Epithelial cell of prostate (primary cell): Measurements from ENCODE around the gene ZNF333.
"Not testable (repeated sequence)": the region's sequence is repeated elsewhere in the genome, so short reads cannot be mapped to it uniquely, and the experiment has no call there.

Experiments
- DNase-seq: peaks from one replicate; pipeline ENCODE4 v3.0.0-alpha.2; 2011; ENCODE audit warnings: low read depth, low spot score
- H3K27ac ChIP-seq: fragments of 450-650 bp; 2 replicates; pipeline ENCODE4 v1.5.1; 2017; ENCODE audit warnings: mild to moderate bottlenecking

Gene ZNF333

GRCh38 chr19:14765403-14765802 is 75.6 kb downstream of the ZNF333 start:
- DNase-seq, result not testable (repeated sequence)

DNA sequence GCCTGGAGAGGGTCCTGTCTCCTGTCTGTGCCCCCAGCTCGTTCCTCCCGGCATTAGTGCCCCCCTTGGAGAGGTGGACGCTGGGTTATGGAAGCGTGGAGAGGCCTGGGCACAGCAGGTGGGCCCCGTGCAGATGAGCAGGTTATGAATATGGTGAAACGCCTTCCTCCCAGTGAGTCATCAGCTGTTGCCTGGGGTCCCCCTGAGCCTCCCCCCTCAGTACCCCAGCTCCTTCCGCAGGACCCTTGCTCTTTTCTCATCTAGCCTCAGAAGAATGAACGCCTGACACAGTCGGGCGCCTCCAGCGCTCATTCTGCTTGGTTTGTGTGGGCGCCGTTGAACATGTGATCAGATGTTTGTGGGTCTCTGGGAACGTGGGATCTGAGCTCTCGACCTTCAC is 76.0 kb downstream of the ZNF333 start:
- not testable (repeated sequence) for DNase-seq

More at GRCh38 chr19:14765403-14765802, 75.6 kb downstream of the ZNF333 start:
- H3K27ac ChIP-seq, result not testable (repeated sequence)

DNA sequence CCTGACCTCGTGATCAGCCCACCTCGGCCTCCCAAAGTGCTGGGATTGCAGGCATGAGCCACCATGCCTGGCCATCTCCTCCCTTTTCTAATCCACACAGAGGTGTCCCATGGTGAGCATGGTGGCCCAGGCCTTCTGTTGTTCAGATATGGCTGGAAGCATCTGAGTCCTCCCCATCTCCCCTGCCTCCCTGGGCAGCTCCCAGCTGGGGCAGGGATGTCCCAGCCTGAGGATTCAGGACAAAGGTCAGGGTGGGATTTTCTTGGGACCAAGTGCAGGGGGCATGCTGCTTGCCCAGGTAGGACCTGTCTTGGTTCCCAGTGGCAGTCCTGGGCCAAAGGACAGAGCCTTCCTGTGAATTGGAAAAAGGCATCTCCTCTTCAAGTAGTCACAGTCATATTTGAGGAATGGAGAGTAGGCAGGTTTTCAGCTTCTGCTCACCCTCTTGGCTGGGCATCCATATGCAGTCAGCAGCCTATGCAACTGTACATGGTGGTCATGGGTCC is 77.7 kb downstream of the ZNF333 start:
- no peak overlapping the region for H3K27ac ChIP-seq
- DNase-seq, result no peak

More for the DNA sequence above, 76.0 kb downstream of the ZNF333 start:
- H3K27ac ChIP-seq, result not testable (repeated sequence)

- no peak for DNase-seq
- H3K27ac ChIP-seq, result no peak overlapping the region
Measured at GRCh38 chr19:14768001-14768400, 78.2 kb downstream of the ZNF333 start.

- no peak overlapping the region for H3K27ac ChIP-seq
- DNase-seq, result no peak
Measured at GRCh38 chr19:14769201-14769600, 79.4 kb downstream of the ZNF333 start.

DNA sequence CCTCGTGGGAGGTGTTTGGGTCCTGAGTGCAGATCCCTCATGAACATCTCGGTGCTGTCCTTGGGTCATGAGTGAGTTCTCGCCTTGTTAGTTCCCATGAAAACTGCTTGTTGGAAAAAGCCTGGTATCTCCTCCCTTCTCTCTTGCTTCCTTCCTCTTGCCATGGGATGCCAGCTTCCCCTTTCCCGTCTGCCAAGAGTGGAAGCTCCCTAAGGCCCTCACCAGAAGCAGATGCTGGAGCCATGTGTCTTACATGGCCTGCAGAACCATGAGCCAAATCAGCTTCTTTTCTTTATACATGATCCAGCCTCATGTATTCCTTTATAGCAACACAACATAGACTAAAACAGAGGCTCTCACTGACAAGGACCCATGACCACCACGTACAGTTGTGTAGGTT is 80.3 kb downstream of the ZNF333 start:
- no peak for DNase-seq
- H3K27ac ChIP-seq, result no peak overlapping the region

- no peak overlapping the region for H3K27ac ChIP-seq
- no peak for DNase-seq
Measured at GRCh38 chr19:14770944-14771839, 81.3 kb downstream of the ZNF333 start.

- H3K27ac ChIP-seq, result no peak overlapping the region
Measured at GRCh38 chr19:14772467-14772866, 82.6 kb downstream of the ZNF333 start.

DNA sequence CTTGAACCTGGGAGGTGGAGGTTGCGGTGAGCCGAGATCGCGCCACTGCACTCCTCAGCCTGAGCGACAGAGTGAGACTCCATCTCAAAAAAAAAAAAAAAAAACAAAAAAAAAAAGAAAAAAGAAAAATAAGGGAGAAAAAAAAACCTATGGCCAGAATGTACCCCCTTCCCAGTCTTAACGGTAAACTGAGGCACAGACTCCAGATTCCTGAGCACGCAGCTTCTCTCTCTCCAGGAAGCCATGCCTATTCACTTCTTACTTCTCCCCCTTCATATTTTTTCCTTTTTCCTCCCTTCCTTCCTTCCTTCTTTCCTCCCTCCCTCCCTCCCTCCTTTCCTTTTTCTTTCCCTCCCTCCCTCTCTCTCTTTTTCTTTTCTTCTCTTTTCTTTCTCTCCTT is 83.1 kb downstream of the ZNF333 start:
- DNase-seq, result no peak
- H3K27ac ChIP-seq, result no peak overlapping the region

More at GRCh38 chr19:14772467-14772866, 82.6 kb downstream of the ZNF333 start:
- no peak for DNase-seq

- H3K27ac ChIP-seq, DNase-seq: not testable (repeated sequence)
Measured at GRCh38 chr19:14773722-14774121, 83.9 kb downstream of the ZNF333 start.

- DNase-seq, result no peak
- no peak overlapping the region for H3K27ac ChIP-seq
Measured at GRCh38 chr19:14774373-14774772, 84.5 kb downstream of the ZNF333 start.

DNA sequence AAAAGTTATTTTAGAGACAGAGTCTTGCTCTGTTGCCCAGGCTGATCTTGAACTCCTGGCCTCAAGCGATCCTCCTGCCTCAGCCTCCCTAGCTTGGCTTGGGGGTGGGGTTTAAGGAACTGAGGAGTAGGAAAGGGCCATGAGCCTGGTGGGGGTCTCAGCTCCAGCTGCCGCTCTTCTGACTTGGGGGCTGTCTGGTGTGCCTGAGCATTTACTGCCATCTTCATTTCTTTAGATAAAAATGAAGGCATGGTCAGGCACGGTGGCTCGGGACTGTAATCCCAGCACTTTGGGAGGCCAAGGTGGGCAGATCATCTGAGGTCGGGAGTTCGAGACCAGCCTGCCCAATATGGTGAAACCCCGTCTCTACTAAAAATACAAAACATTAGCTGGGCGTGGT is 85.5 kb downstream of the ZNF333 start:
- not testable (repeated sequence) for H3K27ac ChIP-seq

DNA sequence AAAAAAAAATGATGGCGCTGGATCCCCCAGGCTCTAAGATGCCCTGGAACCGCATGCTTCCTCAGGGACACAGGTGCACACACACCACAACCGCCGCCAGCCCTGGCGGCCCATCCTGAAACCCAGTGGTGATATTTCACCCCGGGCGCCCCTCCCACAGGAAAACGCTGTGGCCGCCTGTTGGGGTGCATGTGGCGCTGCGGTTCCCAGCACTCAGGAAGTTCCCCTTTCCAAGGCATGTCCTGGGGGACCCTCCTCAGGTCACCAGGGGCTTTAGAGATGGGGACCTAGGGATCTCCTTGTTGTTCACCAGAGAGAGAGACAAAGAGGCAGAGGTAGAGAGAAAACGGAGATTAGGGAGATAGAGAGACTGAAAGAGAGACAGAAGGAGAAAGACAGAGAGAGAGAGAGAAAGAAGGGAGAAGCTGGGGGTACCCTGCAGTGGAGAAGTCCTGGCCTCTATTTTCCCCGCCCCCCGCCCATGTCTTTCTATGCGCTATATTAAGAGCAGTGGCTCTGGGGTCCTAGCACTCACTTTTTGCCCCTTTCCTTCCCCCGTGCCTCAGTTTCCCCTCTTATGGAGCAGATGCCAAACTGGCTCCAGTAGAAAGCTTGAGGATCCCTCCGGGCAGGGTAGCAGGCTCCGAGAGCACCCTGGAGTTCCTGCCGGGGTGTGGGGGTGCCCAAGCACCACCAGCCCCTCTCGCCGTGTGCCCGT is 86.2 kb downstream of the ZNF333 start:
- H3K27ac ChIP-seq, result no peak overlapping the region
- DNase-seq, result no peak

More for the DNA sequence above, 85.5 kb downstream of the ZNF333 start:
- DNase-seq, result not testable (repeated sequence)

DNA sequence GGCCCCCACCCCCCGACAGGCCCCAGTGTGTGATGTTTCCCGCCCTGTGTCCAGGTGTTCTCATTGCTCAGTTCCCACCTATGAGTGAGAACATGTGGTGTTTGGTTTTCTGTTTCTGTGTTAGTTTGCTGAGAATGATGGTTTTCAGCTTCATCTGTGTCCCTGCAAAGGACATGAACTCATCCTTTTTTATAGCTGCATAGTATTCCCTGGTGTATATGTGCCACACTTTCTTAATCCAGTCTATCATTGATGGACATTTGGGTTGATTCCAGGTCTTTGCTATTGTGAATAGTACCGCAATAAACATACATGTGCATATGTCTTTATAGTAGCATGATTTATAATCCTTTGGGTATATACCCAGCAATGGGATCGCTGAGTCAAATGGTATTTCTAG is 87.8 kb downstream of the ZNF333 start:
- not testable (repeated sequence) for H3K27ac ChIP-seq, DNase-seq

DNA sequence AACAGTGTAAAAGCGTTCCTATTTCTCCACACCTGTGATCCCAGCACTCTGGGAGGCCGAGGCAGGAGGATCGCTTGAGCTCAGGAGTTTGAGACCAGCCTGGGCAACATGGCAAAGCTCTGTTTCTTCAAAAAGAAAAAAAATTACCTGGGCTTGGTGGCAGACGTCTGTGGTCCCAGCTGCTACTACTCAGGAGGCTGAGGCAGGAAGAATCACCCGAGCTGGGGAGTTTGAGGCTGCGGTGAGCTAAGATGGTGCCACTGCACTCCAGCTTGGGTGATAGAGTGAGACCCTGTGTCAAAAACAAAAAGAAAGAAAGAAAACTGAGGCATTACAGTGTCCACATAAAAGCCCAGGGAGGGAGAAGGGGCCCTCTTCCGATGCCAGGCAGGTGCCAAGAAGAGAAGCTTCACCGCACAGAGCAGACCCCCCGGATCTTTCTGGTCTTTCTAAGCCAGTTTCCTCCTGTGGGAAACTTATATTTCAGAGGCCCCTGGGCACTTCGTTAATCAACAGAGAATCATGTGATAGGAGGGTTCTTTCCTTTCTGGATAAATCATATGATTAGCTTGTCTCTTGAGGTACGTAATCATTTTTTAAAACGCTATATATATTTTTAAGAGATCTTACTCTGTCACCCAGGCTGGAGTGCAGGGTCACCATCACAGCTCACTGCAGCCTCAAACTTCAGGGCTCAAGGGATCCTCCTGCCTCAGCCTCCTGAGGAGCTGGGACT is 88.4 kb downstream of the ZNF333 start, which contains the start of gene ADGRE2:
TSS of gene ADGRE2 (minus strand) at position 451 of the 736 bp plus-strand sequence. CDS start 1,804 bp downstream, outside the sequence.
- DNase-seq, H3K27ac ChIP-seq: not testable (repeated sequence)

DNA sequence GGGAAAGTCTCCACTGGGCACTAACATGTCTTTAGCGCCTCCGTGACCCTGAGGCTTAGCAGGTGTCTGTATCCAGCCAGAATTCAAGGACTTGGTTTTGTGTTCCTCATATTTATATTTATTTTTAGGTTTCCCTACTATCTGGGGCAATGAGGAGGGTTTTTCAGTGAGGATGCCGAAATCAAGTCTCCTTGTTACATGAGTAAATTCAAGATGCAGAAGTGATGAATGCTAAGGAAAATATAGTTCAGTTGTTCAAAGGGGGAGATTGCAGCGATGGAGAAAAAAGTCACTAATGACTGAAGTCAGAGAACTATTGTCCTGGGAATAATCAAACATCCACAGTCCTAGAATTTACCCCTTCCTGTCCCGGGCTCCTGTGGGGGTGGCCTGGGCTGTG is 89.3 kb downstream of the ZNF333 start:
- DNase-seq, result no peak
- H3K27ac ChIP-seq, result no peak overlapping the region

DNA sequence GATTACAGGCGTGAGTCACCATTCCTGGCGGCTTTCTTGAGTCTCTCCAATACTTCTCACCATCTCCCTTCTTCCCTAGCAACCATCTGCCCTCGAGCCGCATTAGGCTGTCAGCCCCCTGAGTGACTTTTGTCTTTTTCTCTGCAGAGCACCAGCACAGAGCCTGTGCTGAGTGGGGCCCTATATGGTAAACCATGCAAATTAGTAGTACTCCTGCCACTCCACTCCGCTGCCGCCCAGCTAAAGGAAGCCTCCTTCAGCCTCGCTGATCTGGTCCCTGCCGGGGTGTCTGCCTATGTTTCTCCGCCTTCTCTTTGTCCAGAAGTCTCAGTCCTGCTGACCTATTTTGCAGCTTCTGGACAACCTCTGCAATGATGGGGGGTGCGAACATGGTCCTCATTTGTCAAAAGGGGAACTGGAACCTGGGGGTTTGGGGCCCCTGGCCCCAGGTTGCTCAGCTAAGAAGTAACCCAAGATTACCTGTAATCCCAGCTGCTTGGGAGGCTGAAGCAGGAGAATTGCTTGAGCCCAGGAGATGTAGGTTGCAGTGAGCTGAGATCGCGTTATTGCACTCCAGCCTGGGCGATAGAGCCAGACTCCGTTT is 90.9 kb downstream of the ZNF333 start:
- DNase-seq, H3K27ac ChIP-seq: not testable (repeated sequence)

DNA sequence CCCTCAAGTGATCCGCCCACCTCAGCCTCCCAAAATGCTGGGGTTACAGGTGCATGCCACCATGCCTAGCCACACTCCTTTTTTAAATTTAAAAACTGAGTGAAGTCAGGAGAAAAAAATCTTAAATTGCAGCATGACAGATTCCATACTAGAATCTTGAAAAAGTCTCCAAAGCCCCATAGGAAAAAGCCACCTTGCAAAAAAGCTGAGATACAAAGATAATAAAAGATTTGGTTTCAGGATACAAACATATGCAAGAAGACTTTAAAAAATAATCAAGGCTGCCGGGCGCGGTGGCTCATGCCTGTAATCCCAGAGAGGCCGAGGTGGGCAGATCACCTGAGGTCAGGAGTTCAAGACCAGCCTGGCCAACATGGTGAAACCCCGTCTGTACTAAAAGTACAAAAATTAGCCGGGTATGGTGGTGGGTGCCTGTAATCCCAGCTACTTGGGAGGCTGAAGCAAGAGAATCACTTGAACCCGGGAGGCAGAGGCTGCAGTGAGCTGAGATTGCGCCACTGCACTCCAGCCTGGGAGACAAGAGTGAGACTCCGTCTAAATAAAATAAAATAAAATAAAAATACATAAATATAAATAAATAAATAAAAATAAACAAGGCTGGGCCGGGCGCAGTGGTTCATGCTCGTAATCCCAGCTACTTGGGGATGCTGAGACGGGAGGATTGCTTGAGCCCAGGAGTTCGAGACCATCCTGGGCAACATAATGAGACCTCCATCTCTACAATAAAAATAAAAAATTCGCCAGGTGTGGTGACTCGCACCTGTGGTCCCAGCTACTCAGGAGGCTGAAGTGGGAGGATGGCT is 92.1 kb downstream of the ZNF333 start:
- DNase-seq, H3K27ac ChIP-seq: not testable (repeated sequence)
